HepG2 (cell line): Measurements from ENCODE around the gene TM6SF1. TPM values are rescaled to one million over a fixed set of nuclear protein-coding genes. Genes with fewer than 3 reads are reported as not detected.

ENCODE experiments used
- ARHGAP35 ChIP-seq: sonication (generic); formaldehyde crosslinking; IDR thresholded peaks from 2 replicates; pipeline ENCODE4 v1.9.0; 2022; ENCODE audit warnings: mild to moderate bottlenecking, inconsistent platforms, moderate library complexity, missing genetic modification reagents, borderline replicate concordance
- ARNT ChIP-seq: fragments of 450-650 bp; IDR thresholded peaks from 2 replicates; pipeline ENCODE4 v1.6.1; 2017
- ASH2L ChIP-seq: fragments of 300-600, 200-600 bp; sonication (generic); IDR thresholded peaks from 2 replicates; pipeline ENCODE4 v1.7.0; 2017; ENCODE audit warnings: low read depth, mild to moderate bottlenecking, moderate library complexity, mixed read lengths, low read length; ENCODE audit not compliant: insufficient read length
- CBFB ChIP-seq: sonication (generic); formaldehyde crosslinking; IDR thresholded peaks from 2 replicates; pipeline ENCODE4 v1.4.0; 2020; ENCODE audit warnings: missing genetic modification reagents
- ELF4 ChIP-seq: sonication (generic); formaldehyde crosslinking; IDR thresholded peaks from 2 replicates; pipeline ENCODE4 v1.5.0; 2020; ENCODE audit warnings: missing genetic modification reagents, mild to moderate bottlenecking, moderate library complexity, borderline replicate concordance
- GFI1 ChIP-seq: sonication (generic); formaldehyde crosslinking; IDR thresholded peaks from 2 replicates; pipeline ENCODE4 v1.5.0; 2020; ENCODE audit warnings: missing genetic modification reagents, mild to moderate bottlenecking, borderline replicate concordance
- MAFF ChIP-seq: IDR thresholded peaks from 2 replicates; pipeline ENCODE4 v1.6.1; 2011; ENCODE audit warnings: low read depth, low read length, improper control_type of control experiment
- MATR3 ChIP-seq: sonication (generic); formaldehyde crosslinking; IDR thresholded peaks from 2 replicates; pipeline ENCODE4 v1.4.0; 2020; ENCODE audit warnings: missing genetic modification reagents
- NRL ChIP-seq: sonication (generic); formaldehyde crosslinking; IDR thresholded peaks from 2 replicates; pipeline ENCODE4 v1.5.0; 2020; ENCODE audit warnings: missing genetic modification reagents, mild to moderate bottlenecking, moderate library complexity, borderline replicate concordance
- POLR2A ChIP-seq, 2 experiments: IDR thresholded peaks; 2 replicates each; pipeline ENCODE4 v1.6.1; 2011; ENCODE audit warnings: low read depth in 2 of 2, low read length in 2 of 2, mild to moderate bottlenecking in 1 of 2, moderate library complexity in 1 of 2; ENCODE audit not compliant: insufficient read depth in 1 of 2
- RBM39 ChIP-seq: fragments of 200-400 bp; formaldehyde crosslinking; IDR thresholded peaks from one replicate; pipeline ENCODE4 v1.6.1; 2018; ENCODE audit warnings: antibody characterized with exemption, mild to moderate bottlenecking, low read depth, low read length; ENCODE audit not compliant: poor library complexity, severe bottlenecking
- REPIN1 ChIP-seq: sonication (generic); formaldehyde crosslinking; IDR thresholded peaks from 2 replicates; pipeline ENCODE4 v1.8.0; 2022; ENCODE audit warnings: missing genetic modification reagents, low read depth, mild to moderate bottlenecking, borderline replicate concordance
- SRF ChIP-seq: IDR thresholded peaks from 2 replicates; pipeline ENCODE4 v1.6.1; 2011; ENCODE audit warnings: mild to moderate bottlenecking, low read depth, low read length, moderate library complexity
- TARDBP ChIP-seq: sonication (generic); formaldehyde crosslinking; IDR thresholded peaks from 2 replicates; pipeline ENCODE4 v1.8.0; 2022; ENCODE audit warnings: mild to moderate bottlenecking, missing genetic modification reagents
- ZBTB25 ChIP-seq: IDR thresholded peaks from 2 replicates; pipeline ENCODE4 v1.6.1; 2018; ENCODE audit warnings: missing genetic modification reagents
- ZFY ChIP-seq: sonication (generic); formaldehyde crosslinking; IDR thresholded peaks from 2 replicates; pipeline ENCODE4 v1.4.0; 2020; ENCODE audit warnings: missing genetic modification reagents
- ZKSCAN1 ChIP-seq: fragments of 150-350 bp; IDR thresholded peaks from 2 replicates; pipeline ENCODE4 v1.6.1; 2014; ENCODE audit warnings: low read length
- ZMYM3 ChIP-seq: sonication (generic); formaldehyde crosslinking; IDR thresholded peaks from 2 replicates; pipeline ENCODE4 v1.5.1; 2020; ENCODE audit warnings: mild to moderate bottlenecking, missing genetic modification reagents
- ZNF17 ChIP-seq: sonication (generic); formaldehyde crosslinking; IDR thresholded peaks from 2 replicates; pipeline ENCODE4 v1.5.0; 2020; ENCODE audit warnings: mild to moderate bottlenecking, missing genetic modification reagents
- ZNF260 ChIP-seq: sonication (generic); formaldehyde crosslinking; IDR thresholded peaks from 2 replicates; pipeline ENCODE4 v1.4.0; 2020; ENCODE audit warnings: missing genetic modification reagents, low read depth, mild to moderate bottlenecking, borderline replicate concordance
- ZNF44 ChIP-seq: sonication (generic); formaldehyde crosslinking; IDR thresholded peaks from 2 replicates; pipeline ENCODE4 v1.5.1; 2020; ENCODE audit warnings: mild to moderate bottlenecking, missing genetic modification reagents
- ZNF569 ChIP-seq: sonication (generic); formaldehyde crosslinking; IDR thresholded peaks from 2 replicates; pipeline ENCODE4 v1.5.0; 2020; ENCODE audit warnings: mild to moderate bottlenecking, missing genetic modification reagents, moderate library complexity, borderline replicate concordance
- ZNF616 ChIP-seq: sonication (generic); formaldehyde crosslinking; IDR thresholded peaks from 2 replicates; pipeline ENCODE4 v1.5.0; 2020; ENCODE audit warnings: low read depth, mild to moderate bottlenecking, missing genetic modification reagents
- ZNF670 ChIP-seq: sonication (generic); formaldehyde crosslinking; IDR thresholded peaks from 2 replicates; pipeline ENCODE4 v1.8.0; 2022; ENCODE audit warnings: mild to moderate bottlenecking, missing genetic modification reagents, borderline replicate concordance
- ZNF687 ChIP-seq: sonication (generic); formaldehyde crosslinking; IDR thresholded peaks from 2 replicates; pipeline ENCODE4 v1.5.1; 2020; ENCODE audit warnings: mild to moderate bottlenecking, missing genetic modification reagents, moderate library complexity
- ZNF746 ChIP-seq: sonication (generic); formaldehyde crosslinking; IDR thresholded peaks from 2 replicates; pipeline ENCODE4 v1.8.0; 2022; ENCODE audit warnings: mild to moderate bottlenecking, missing genetic modification reagents
- polyA plus RNA-seq, 8 experiments: library from polyadenylated mRNA; depleted of rRNA in 3 of 8; stranded (reverse) in 7 of 8; unstranded in 1 of 8; fragments of >200 nt; fragmentation: Illumina TruSeq in 4 of 8; extraction: Trizol in 4 of 8; gene quantifications; 2 replicates each; pipeline versions ENCODE4 v1.2.1 to v1.2.3, GENCODE V29; 2011 to 2016; ENCODE audit warnings: low read depth in 4 of 8, missing spikeins in 1 of 8, mixed read lengths in 1 of 8; ENCODE audit not compliant: insufficient read depth in 1 of 8
- total RNA-seq, 5 experiments: library from RNA; depleted of rRNA; stranded (reverse); fragments of >200 nt; fragmentation: Illumina TruSeq; extraction: Trizol; gene quantifications; 2 replicates each; pipeline ENCODE4 v1.2.3, GENCODE V29; 2016; ENCODE audit warnings: low read depth in 1 of 5

The TM6SF1 gene
- total and polyA plus RNA-seq, 2 of the 13 experiments (the other 11 are each of a cell fraction or from before 2014, with no cell fraction given) = not detected

GRCh38 chr15:83066734-83067637 lies 40.5 kb upstream of the TM6SF1 start, which contains the start of gene BTBD1 (continued):
- TF ChIP-seq GFI1 (peak; percentile 41; the same call in 1 of the 2 replicates), ARNT (no peak), MATR3 (CRISPR knock-in tag) (no peak), ZNF670 (CRISPR knock-in tag) (peak; percentile 53; the same call in 1 of the 2 replicates), ZFY (CRISPR knock-in tag) (peak; percentile 95), NRL (peak; percentile 24; the same call in 1 of the 2 replicates), ASH2L (peak; percentile 92), ZNF44 (CRISPR knock-in tag) (no peak), RBM39 (peak; percentile 79), REPIN1 (CRISPR knock-in tag) (no peak), MAFF (no peak), ZBTB25 (CRISPR knock-in tag) (peak; percentile 32; the same call in 1 of the 2 replicates), ELF4 (CRISPR knock-in tag) (no peak), ZNF17 (CRISPR knock-in tag) (no peak), ZNF687 (CRISPR knock-in tag) (peak; percentile 95), ZNF260 (CRISPR knock-in tag) (no peak), ZNF569 (CRISPR knock-in tag) (no peak), CBFB (peak; percentile 75; the same call in 1 of the 2 replicates), ARHGAP35 (CRISPR knock-in tag) (no peak), ZKSCAN1 (no peak), TARDBP (CRISPR knock-in tag) (peak; percentile 82; the same call in 1 of the 2 replicates), SRF (peak; percentile 56; the same call in 1 of the 2 replicates), POLR2A (IDR thresholded peaks at IDR 0.05; ENCODE audit: insufficient read depth in 1 of 2, low read depth in 2 of 2, low read length in 2 of 2) (peak; percentile 90 to 93), ZMYM3 (CRISPR knock-in tag) (no peak), ZNF616 (CRISPR knock-in tag) (no peak), ZNF746 (no peak)
